Measurements from ENCODE around the gene PPP2R2B.

PPP2R2B gene

DNA sequence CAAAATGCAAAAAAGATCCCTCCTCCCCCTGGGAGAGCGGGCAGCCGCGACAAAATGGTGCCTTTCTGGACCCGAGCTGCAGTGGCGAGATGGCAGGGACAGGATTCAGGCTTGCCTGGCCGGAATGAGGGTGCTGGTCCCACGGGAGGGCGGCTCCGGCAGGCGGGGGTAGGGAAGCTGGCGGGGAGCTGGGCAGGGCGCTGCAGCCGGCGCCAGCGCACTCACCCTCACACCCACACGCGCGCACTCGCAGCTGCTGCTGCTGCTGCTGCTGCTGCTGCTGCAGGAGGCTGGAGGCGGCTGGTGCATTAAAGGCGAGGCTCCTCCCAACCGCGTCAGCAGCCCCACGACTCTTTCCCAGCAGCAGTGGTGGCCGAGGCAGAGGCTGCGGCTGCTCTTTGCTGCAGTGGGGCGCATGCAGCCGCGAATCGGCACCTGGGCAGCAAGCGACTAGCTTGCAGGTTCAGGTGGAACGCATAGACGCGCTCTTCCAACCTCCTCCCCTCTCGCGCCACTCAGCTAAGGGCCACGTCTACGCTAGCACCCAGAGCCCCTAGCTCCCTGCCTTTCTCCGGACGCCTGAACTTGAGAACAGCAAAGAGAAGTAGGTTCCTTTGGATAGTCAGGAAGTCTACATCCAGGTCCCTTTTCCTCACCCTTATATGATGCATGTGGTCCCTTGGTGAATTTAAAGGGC lies at the start of gene PPP2R2B:
TSS of gene PPP2R2B (minus strand) at position 282 of the 697 bp plus-strand sequence.
- peak within 1 kb of the TSS in 6 of 21 experiments; percentile 16 to 78 (median 35) for H3K27ac ChIP-seq
- peak within 1 kb of the TSS; percentile 31 to 49 (median 42) for H3K4me3 ChIP-seq

DNA sequence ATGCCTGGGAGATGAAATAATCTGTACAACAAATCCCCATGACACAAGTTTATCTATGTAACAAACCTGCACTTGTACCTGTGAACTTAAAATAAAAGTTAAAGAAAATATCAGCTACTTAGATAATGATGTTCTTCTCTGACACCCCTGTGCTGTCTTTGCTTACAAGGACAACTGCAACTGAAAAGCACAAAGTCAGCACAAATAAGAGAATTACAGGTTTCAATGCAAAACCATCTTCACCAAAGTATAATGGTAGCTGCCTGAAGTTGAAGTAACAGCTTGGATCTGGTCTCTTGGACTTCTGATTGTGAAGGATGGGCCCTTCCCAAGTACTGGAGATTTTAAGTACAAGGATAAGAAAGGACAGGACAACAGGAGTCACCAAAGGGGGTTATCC lies 45.6 kb upstream of the PPP2R2B start:
- Histone ChIP-seq H3K27ac (no peak overlapping the region), H3K4me3 (no peak overlapping the region)

GRCh38 chr5:146921225-146921624 lies 42.7 kb upstream of the PPP2R2B start:
- Histone ChIP-seq H3K27ac (no peak overlapping the region), H3K4me3 (no peak overlapping the region)

- Histone ChIP-seq H3K4me3 (no peak overlapping the region), H3K27ac (no peak overlapping the region)
Observed at GRCh38 chr5:146920351-146920881, 41.9 kb upstream of the PPP2R2B start.

GRCh38 chr5:146919304-146919703 lies 40.7 kb upstream of the PPP2R2B start:
- H3K4me3 ChIP-seq = no peak overlapping the region

DNA sequence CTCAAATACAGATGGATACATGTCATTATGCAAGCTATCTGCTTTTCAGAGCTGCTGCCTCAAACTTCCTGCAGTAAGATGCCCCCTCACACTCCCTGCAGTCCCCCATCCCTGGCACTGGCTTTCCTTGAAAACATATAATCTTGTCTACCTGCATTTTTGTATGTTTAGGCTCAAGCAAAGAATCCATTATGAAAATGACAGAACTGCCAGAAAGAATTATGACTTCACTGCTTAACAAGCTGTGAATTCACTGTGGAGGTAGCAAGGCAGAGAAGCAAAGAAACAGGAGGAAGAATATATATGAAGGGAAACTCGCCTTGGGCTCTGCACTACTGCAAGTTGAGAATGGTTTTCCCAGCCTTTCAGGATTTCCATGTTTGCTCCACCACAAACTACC lies 39.4 kb upstream of the PPP2R2B start:
- no peak overlapping the region for H3K27ac ChIP-seq

More at GRCh38 chr5:146919304-146919703, 40.7 kb upstream of the PPP2R2B start:
- no peak overlapping the region for H3K27ac ChIP-seq

DNA sequence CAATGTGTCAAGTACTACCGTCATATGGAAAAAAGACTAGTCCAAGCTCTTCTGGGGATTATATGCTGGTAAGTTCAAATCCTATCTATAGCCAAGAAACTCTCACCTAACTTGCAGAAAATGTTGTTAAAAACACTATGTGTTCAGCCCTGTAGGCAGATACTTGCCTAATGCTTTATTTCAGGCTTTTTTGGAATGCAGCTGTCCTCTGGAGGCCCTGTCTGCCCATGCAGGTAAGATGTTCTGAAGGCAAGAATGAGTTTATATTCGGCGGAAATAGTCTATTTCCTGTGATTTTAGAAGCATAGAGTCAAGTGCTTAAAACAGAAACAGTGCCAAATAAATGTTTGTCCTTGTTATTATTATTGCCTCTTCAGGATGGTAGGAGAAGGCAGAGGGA lies 34.3 kb upstream of the PPP2R2B start:
- Histone ChIP-seq H3K27ac (no peak overlapping the region), H3K4me3 (no peak overlapping the region)

More for the DNA sequence above, 39.4 kb upstream of the PPP2R2B start:
- no peak overlapping the region for H3K4me3 ChIP-seq

GRCh38 chr5:146910239-146910638 lies 31.7 kb upstream of the PPP2R2B start:
- Histone ChIP-seq H3K4me3 (no peak overlapping the region), H3K27ac (no peak overlapping the region)

- no peak overlapping the region for H3K4me3 ChIP-seq
- no peak overlapping the region for H3K27ac ChIP-seq
Observed at GRCh38 chr5:146909255-146910068, 30.9 kb upstream of the PPP2R2B start.

GRCh38 chr5:146906803-146907202 lies 28.2 kb upstream of the PPP2R2B start:
- Histone ChIP-seq H3K4me3 (no peak overlapping the region), H3K27ac (no peak overlapping the region)

DNA sequence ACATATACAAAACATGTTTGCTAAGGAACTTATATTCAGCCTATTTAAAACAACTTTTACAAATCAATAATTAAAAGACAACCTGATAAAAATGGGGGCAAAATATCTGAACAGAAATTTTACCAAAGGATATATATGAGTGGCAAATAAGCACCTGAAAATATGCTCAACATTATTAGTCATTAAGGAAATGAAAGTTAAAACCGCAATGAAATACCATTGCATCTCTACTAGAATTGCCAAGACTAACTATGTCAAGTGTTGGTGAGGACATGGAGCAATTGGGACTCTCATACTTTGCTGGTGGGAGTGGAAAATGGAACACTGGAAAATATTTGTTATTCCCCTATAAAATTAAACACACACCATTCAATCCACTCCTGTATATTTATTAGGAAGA lies 26.3 kb upstream of the PPP2R2B start:
- Histone ChIP-seq H3K4me3 (no peak overlapping the region), H3K27ac (no peak overlapping the region)

GRCh38 chr5:146903789-146904188 lies 25.2 kb upstream of the PPP2R2B start:
- Histone ChIP-seq H3K27ac (no peak overlapping the region), H3K4me3 (no peak overlapping the region)

DNA sequence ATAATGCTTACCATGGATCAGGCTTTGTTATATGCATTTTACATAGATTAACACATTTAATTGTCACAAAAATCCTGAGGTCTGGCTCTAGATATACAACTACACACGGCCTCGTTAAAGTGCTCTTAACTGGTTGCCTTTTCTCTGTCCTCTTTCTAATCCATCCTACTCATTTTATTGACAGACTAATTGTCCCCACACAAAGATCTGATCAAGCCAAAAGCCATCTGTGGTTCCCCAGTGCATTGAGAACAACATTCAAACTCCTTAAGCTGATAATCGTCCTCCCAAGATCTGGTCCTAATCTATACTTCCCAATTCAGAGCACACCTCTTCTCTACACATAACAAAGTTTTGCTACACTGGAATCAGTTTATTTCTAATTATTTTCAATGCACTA lies 23.9 kb upstream of the PPP2R2B start:
- no peak overlapping the region for H3K27ac ChIP-seq
- H3K4me3 ChIP-seq = no peak overlapping the region

GRCh38 chr5:146897061-146897460 lies 18.5 kb upstream of the PPP2R2B start:
- H3K27ac ChIP-seq = no peak overlapping the region

DNA sequence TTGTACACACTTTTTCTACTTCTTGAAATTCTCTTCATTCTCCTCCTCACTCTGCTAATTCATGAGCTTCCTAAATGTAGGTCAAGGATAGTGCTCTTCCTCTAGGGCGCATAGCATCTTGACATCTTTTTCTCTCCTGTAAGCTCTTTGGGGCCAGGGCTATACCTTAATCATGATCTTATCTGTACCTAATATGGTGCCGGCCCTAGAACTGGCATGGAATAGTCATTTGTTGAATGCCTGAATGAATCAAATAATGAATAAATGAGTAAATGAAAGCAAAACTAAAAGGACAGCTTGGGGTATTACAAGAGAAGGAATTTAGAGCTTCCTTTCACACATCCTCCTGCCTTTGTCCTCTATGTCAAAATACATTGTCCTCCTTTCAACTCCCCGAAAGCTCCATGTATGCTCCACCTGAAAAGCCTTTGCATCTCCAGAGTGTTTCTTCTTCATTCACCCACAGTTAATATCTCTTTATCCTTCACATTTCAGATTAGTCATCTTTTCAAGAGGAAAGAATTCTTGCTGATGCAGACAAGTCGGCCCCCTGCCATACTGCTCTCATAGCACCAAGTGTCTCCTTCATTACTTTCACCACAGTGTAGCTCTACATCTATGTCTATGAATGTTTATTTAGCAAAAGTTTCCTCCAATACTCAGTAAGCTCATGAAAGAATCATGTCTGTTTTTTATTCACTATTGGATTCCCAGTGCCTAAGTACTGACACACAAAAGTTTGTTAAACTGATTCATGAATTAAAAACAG lies 16.4 kb upstream of the PPP2R2B start:
- Histone ChIP-seq H3K4me3 (no peak overlapping the region), H3K27ac (no peak overlapping the region)

More at GRCh38 chr5:146897061-146897460, 18.5 kb upstream of the PPP2R2B start:
- H3K4me3 ChIP-seq = no peak overlapping the region

DNA sequence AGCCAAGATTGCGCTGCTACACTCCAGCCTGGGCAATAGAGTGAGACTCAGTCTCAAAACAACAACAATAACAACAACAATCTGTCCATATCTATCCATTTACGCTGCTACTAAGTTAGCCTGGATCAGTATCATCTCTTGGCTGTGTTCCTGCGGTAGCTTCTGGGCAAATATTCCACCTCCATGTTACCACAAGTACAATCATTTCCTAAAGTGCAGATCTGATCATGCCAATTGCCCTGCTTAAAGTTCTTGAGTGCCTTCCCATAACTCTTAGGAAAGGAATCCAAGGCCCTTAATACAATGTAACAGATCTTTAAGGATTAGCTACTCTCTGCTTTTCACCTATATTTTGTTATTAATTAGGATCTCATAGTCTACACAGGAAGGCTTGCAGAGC lies 15.4 kb upstream of the PPP2R2B start:
- H3K4me3 ChIP-seq = no peak overlapping the region
- H3K27ac ChIP-seq = no peak overlapping the region

- Histone ChIP-seq H3K27ac (no peak overlapping the region), H3K4me3 (no peak overlapping the region)
Observed at GRCh38 chr5:146892231-146892630, 13.7 kb upstream of the PPP2R2B start.

- Histone ChIP-seq H3K27ac (no peak overlapping the region), H3K4me3 (no peak overlapping the region)
Observed at GRCh38 chr5:146891511-146891910, 13.0 kb upstream of the PPP2R2B start.

DNA sequence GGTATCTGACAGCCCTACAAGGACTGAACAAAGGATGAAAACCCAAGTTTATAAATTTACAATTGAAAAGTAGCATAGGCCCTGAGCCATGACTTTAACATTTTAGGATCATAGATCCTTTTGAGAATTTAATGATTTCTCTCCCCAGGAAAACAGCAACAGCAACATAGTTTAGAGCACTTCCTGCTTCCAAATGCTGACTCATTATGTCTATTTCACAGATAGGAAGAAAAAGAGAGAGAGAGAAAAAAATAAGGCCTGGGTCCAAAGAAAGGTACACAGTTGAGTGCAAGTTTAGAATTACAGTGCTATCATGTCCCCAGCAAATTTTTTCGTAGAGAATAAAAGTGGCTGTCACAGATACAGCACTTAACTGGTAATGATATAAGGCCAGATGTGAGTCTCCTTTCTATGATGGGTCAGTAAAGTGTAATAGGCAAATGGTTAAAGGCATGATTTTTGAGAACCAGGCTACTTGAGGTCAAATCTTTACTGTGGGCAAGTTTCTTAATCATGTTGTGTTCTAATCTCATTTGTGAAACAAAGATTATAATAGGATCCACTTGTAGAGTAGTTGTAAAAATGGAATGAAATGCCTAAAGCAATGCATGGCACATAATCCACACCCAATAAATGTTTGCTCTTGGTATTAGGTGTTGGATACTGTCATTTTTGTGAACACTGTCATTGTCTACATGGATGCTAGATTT lies 12.3 kb upstream of the PPP2R2B start:
- no peak overlapping the region for H3K27ac ChIP-seq
- H3K4me3 ChIP-seq = no peak overlapping the region

- H3K4me3 ChIP-seq = no peak overlapping the region
Observed at GRCh38 chr5:146890066-146890465, 11.5 kb upstream of the PPP2R2B start.

More at GRCh38 chr5:146890066-146890465, 11.5 kb upstream of the PPP2R2B start:
- H3K27ac ChIP-seq = no peak overlapping the region
